ENCODE results near the gene RPP30.

Gene RPP30

DNA sequence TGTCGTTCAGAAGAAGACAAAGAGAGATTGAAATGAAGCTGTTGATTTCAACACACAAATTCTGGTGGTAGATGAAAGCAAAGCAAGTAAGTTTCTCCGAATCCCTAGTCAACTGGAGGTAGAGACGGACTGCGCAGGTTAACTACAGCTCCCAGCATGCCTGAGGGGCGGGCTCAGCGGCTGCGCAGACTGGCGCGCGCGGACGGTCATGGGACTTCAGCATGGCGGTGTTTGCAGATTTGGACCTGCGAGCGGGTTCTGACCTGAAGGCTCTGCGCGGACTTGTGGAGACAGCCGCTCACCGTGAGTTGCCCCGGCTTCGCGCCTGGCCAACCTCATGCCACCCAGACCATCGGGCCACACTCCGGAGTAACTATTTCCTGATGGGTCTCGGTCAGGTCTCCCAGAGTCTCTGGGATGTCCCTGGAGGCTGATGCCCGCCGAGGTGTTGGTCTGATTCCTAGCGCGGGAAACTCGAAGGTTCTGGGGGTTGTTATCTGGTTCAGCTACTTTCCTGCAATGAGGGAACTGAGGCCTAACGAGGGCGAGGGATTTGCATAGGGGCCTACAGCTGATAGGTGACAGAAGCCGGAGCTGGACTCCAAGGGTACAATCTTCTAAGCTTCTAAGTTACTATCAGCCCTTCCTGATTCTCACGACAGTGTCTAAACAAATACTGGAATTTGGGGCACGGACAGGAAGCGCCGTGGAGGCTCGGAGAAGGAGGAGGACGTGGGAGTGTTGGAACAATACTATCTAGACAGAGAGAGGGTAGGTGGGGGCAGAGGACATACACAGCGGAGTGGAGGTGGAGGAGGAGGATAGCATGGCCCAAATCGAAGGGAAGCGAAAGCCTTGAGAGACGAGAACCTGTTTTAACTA lies at the start of gene RPP30:
TSS of gene RPP30 (plus strand) at position 209 of the 882 bp plus-strand sequence. CDS start at position 222, 13 bp downstream.
- DNase-seq: peak; percentile 87

DNA sequence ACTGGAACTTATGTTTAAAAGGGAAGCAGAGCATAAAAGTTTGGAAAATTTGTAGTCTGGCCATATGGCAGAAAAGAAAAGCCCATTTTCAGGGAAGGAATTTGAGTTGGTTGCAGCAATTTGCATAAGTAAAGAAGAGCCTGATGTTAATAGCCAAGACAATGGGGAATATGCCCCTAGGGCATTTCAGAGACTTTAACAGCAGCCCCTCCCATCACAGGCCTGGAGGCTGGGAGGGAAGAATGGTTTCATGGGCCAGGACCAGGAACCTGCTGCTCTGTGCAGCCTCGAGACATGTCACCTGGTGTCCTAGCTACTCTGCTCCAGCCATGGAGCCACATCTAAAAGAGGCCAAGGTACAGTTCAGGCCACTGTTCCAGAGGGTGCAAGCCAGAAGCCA lies 49.3 kb upstream of the RPP30 start:
- DNase-seq: no peak

GRCh38 chr10:90832111-90832510 lies 39.7 kb upstream of the RPP30 start:
- no peak for DNase-seq

GRCh38 chr10:90834326-90834725 lies 37.4 kb upstream of the RPP30 start:
- DNase-seq: no peak

GRCh38 chr10:90837486-90837885 lies 34.3 kb upstream of the RPP30 start:
- no peak for DNase-seq

- no peak for DNase-seq
Observed at GRCh38 chr10:90842725-90843124, 29.0 kb upstream of the RPP30 start.

DNA sequence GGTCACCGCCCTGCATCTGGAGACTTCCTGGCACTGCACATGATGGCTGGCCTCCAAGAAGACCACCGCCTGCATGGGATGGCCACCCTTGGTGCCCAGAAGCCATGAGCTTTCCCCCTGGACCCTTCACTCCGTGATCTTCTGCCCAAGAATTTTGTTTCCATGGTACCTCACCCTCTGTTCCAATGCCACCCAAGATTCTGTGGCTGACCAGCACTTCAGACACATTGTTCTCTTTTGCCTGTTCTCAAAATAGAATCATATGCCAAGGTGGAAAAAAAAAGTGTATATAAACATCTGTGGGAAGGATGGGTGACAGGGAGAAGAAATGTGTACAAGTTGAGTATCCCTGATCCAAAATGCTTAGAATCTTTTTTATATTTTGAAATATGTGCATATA lies 26.0 kb upstream of the RPP30 start:
- no peak for DNase-seq

GRCh38 chr10:90846746-90847145 lies 25.0 kb upstream of the RPP30 start:
- no peak for DNase-seq

DNA sequence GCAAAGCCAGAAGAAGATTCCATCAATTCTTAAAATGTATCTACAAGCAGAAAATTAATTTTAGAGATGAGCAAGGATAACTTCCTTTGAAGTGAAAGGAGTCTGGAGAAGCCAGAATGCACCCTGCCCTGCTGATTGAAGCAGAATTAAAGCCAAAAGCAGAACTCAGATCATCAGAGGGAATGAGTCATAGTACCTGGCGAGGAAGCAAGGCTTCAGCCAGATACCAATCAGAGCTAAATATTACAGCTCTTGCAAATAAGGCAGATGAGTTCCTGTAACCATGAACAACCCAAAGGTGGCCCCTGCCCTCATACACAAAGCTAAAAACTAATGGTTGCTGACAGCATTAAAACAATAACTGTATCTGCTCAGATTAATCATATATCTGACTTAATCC lies 24.3 kb upstream of the RPP30 start:
- DNase-seq: no peak

- DNase-seq: no peak
Observed at GRCh38 chr10:90849956-90850749, 21.6 kb upstream of the RPP30 start.

- DNase-seq: no peak
Observed at GRCh38 chr10:90855126-90855525, 16.6 kb upstream of the RPP30 start.

GRCh38 chr10:90856261-90856660 lies 15.5 kb upstream of the RPP30 start:
- DNase-seq: no peak

DNA sequence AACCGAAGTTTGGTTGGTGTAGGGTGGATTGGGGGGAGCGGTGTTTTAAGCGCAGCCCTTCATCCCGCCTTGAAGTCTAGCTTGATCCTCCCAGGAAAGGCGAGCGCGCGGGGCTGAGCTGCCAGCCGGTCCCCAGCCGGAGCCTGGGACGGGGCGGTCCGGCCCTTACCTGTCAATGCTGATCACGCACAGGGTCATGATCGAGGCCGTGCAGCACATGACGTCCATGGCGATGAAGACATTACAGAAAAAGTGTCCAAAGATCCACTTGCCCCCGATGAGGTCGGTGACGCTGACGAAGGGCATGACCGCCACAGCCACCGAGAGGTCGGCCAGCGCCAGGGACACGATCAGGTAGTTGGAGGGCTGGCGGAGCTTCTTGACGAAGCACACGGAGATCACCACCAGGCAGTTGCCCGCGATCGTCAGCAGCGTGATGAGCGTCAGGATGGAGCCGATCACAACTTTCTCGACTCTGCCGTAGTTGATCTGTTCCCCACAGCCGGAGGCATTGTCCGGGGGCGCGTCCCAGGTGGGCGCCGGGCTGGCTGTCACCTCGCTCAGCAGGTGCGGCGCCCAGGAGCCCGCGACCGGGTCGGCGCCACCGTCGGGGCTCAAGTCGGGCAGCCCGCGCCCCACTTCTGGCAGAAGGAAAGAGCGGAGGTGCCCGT lies 14.7 kb upstream of the RPP30 start:
- DNase-seq: no peak

DNA sequence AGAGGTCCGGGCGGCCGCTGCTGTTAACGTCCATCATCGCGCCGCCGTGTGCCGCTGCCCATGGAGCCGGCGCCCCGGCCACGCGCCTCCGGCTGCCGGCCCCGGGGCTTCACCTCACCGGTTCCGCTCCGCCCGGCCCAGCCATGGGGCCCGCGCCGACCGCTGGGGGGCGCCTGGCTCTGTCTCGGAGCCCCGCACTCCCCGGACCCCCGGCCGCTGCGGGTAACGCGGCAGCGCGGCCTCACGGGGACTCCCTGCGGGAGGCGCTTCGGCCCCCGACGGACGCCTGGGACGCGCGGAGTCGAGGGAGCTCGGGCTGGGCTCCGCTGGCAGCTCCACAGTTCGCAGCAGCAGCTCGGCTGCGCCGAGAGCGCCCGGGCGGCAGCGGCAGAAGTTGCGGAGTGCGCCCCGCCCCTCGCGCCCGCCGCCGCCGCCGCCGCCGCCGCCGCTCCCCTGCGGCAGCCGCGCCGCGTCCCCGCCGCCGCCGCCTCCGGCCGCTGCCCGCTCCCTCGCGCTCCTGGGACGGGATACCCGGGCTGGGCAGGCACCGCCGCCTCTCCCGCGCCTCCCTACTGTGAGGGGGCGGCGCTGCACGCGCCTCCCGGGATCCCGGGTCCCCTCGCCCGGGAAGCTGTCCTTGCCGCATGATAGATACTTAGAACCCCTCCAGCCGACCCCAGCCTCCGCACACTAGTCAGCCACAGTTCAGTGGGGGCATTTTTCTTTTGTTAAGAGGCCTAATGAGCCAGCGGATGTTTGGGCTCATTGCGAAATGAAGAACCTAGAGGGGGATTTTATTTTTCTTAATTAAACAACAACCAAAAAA lies 13.9 kb upstream of the RPP30 start, which contains the start of gene HTR7:
TSS of gene HTR7 (minus strand) at position 405 of the 826 bp plus-strand sequence. CDS start at position 37, 368 bp downstream.
- peak; percentile 71 for DNase-seq

DNA sequence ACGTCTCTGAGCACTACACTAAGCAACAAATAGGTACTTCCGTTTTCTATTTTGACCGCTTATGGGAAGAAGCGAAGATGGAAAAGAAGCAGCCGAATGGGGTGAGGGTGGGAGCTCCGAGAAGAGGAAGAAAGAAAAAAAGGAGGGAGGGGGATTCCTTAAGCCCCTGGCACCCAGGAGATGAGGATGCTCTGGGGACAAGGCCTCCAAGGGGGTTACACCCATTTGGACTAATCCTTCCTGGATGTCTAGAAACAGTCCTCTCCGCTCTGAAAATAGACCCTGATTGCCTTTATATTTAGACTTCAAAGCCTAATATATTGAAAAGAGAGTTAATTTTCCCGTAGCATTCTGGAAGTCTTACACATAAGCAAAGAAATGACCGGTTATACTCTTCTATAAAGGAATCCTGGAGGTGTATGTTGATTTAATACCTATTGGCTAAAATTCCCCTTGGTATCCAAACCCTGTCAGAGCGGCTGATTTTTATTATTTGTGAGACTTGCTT lies 13.3 kb upstream of the RPP30 start:
- no peak for DNase-seq

- DNase-seq: no peak
Observed at GRCh38 chr10:90859321-90859751, 12.4 kb upstream of the RPP30 start.

DNA sequence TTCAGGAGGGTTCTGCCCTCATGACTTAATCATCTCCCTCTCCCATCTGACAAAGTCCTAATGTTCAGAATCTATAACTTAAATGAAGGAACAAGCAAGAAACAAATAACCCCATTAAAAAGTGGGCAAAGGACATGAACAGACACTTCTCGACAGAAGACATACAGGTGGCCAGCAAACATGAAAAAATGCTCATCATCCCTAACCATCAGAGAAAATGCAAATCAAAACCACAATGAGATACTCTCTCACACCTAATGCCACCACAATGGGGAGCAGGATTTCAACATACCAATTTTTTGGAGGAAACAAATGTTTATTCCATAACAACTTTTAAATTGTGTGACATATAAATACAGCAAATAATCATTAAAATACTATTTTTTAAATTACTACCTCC lies 11.0 kb upstream of the RPP30 start:
- no peak for DNase-seq

- no peak for DNase-seq
Observed at GRCh38 chr10:90862908-90863514, 8.8 kb upstream of the RPP30 start.

- no peak for DNase-seq
Observed at GRCh38 chr10:90865401-90865800, 6.4 kb upstream of the RPP30 start.

DNA sequence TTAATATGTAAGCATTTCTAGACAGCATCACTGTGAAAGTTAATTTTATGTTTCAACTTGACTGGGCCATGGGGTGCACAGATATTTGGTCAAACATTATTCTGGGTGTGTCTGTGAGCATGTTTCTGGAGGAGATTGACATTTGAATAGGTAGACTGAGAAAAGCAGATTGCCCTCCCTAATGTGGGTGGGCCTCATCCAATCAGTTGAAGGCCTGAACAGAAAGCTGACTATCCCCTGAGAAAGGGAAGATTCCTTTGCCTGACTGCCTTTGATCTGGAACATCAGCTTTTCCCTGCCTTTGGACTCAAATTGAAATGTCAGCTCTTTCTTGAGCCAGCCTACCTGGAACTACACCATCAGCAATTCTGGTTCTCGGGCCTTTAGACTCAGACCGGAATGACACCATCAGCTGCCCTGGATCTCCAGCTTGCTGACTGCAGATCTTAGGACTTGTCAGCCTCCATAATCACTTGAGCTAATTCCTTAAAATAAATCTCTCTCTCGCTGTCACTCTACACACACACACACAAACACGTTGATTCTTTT lies 5.7 kb upstream of the RPP30 start:
- no peak for DNase-seq

- DNase-seq: peak; percentile 35
Observed at GRCh38 chr10:90871279-90871765, 452 bp upstream of the RPP30 start.
